Esophagus mucosa (tissue), 1 donor: ENCODE measurements around the gene CCDC85C. TPM values are rescaled to one million over a fixed set of nuclear protein-coding genes. Genes with fewer than 3 reads are reported as not detected.

Experiments
- ATAC-seq: fragments of 200-7000 bp; cut with Tn5 transposase; one replicate; pipeline ENCODE4 v1.9.1; 2020
- total RNA-seq: library from RNA; stranded (reverse); gene quantifications from one replicate; pipeline ENCODE4 v1.2.4, GENCODE V29; 2023
- donor health status: DM: yes; HTN: yes; CAD: no.

The CCDC85C gene
- total RNA-seq, 1 donor from 2014 or later = 50.2 TPM

DNA sequence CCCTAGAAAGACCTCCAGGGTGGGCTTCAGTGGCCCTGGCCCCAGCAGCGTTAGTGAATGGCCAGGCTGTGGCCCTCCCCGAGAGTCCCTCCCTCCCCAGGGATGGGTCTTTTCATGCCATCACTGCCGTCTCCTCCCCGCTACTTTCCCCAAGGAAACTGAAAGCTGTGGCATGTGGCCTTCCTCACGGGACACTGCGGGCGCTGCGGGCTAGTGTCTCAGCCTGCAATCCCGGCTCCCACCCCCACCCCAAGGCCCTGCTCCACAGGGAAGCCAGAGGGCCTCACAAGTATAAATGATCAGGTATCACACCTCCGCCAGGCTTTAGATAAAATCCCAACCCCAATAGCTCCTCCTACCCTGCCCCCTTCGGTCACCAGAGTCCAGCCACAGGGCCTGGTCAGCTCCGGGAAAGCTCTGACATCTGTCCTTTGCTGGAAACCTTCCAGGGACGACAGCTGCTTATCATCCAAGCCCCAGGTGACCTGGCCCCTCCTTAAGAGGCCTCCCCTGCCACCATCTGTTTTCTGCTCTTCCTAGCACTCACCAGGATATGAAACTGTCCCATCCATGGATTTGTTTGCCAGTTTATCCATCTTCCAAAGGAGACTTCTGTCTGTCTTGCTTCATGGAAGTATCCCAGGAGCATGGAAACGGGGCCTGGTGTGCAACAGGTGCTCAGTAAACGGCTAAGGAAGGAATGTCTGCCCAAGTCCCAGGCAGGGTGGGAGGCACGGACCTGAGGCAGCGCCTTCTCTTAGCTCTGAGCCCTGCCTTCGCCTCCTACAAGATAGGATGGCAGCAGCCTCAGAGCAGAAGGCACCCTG is 31.6 kb downstream of the CCDC85C start:
- no peak for ATAC-seq

DNA sequence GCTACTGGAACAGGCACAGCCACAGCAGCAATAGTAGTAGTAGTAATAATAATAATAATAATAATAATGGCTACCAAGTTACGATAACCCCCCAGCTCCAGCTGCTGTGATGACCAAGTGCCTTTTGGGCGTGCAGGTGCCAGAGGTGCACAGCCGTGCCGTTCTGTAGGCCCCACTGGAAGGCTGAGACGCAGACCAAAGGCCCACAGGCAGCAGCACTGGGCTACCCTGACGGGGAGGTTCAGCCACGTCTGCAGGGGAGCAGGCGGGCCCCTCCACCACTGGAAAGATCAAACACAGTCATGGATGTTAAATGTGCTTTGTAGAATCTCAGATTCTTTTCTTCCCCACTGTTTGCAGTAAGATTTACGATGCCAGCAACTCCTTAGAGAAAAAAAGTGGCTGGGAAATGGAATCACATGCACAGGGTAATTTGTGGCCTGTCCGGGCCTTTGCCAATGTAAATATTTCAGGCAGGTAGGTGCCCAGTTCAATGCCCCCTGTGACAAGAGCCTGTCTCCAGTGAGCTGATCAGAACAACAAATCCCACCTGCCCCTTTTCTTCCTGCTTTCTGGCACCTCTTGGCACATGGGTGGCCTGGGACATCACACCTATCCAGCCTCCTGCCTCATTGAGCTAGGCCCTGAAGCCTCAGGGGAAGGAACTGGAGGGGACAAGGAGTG is 32.6 kb downstream of the CCDC85C start:
- ATAC-seq = no peak

DNA sequence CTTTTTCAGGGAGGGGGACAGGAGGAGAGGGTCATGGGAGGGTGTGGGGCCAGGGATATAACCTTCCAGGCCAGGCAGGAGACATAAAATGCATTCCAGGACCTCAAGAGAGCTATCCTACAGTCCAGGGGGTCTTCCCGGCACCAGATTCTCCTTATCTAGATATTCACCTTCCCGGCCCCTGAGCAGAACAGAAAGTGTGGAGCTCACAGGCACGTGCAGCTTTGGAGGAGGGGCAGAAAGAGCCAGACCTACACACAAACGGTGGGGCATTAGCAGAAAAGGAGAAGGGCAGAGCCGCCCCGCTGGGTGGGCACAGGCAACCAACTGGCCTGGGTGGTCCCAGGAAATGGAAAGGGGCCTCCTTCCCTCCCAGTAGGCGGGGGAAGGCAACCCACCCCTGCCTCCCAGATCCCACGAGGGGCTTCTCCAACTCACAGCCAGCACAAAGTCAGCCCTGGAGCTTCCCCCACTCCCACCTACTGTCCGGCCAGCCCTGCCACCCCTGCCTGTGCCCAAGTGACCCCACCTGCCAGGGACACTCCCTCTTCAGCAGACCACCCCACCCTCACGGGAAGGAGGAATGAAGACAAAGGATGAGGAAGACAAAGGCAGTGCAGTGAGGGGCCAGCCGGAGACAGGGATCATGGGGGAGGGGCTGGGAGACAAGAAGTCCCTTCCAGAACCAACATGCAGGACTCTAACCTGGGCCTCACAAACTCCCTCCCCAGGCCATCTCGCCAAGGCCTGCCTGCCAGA is 33.3 kb downstream of the CCDC85C start:
- no peak for ATAC-seq

GRCh38 chr14:99569725-99570543 is 34.1 kb downstream of the CCDC85C start:
- ATAC-seq = no peak

DNA sequence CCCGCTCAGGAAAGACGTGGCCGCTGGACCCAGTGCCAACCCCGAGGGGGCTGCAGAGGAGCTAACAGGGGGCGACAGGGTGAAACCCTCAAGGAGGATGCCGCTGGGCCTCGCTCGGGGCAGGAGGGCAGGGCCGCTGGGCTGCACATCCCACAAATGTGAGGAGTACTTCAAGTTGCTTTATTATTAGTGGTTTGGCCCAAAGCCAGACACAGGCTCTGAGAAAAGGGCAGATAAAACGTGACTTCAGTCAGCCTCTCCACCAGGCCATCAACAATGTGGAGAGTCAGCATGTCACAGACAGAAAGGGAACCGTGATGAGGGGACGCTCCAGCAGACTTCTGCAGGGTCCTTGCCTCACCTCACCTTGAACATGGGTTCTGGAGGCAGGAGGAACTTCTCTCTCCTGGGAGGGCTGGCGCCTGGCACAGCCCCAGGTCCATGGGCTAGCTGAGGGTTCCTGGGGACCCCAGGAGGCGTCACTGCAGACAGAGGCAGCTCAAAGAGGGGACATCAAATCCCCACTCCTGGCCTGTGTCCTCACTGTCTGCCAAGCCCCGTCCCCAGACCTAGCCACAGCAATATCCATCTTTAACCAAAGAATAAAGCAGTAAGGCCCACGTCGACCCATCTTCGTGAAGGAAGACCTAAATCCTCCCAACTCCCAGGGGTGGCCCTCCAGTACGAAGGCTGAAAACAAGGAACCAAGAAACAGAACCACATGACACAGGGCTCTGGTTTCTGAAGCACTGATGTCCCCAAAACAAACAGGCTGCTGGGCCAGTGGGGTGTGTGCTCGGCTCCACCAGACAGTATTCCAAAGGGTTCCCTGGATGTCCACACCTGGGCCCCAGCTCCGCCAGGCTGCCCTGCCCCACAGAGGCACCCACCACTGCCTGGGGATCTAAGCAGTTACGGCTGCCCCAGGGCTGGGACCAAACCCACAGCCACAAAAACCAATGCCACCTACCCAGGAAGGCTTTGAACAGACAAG is 35.1 kb downstream of the CCDC85C start:
- ATAC-seq = no peak

DNA sequence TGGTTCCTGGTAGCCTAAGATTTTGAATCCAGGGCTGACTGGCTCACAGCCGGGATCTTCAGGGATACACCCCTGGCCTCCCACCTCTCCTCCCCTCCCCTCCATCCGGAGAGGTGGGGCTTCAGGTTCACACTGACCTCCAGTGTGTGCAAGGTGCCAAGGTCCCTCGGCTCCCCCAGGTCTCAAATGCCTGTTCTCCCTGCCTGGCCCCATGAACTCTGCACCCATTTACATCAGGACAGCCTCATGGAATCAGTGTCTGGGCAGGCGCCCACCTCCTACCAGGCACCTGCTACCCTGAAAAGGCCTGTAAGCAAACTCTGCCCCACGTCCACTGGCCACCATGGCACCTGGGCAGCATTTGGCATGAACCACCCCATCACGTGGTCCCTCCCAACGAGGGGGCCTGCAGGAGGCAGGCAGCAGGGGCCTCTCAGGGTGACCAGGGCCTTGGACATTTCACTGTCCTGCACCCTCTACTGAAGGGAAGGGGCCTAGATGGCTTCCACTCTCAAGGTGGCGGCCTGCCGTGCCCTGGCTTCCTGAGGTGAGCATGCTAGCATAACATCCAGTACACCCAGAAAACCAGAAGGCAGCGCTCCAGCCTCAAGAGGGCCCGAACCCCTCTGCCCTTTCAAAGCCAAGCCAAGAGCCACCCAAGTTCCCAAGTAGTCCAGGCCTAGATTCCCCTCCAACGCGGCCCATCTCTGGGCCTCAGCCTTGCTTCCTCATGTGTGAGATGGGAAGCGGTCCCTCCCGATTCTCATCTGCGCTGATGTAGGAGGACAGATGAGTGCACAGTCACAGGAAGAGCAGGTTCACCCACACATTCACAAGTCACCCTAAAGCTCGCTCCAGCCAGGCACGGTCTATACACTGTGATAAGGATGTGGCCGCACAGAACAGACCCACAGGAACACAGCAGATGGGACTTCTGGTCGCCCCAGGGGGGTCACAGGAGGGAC is 37.3 kb downstream of the CCDC85C start:
- no peak for ATAC-seq

DNA sequence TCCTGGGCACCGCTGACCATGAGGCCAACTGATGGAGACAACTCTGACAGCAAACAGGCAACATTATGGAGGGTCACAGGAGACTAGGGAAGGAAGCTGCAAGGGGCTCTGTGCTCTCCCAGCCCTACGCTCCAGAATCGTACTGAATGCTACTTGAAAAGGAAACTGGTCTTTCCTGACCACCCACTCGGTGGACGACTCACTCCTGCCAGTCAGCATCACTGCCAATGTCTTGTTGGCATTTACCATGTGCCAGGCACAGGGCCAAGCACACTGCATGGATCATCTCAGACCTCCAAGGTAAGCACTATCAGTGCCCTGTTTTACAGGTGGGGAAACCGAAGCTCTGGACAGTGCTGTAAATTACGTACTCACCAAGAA is 38.0 kb downstream of the CCDC85C start:
- peak; percentile 60 for ATAC-seq

GRCh38 chr14:99565383-99565782 is 38.6 kb downstream of the CCDC85C start:
- ATAC-seq = peak; percentile 4

- no peak for ATAC-seq
Measured at GRCh38 chr14:99564926-99565259, 39.1 kb downstream of the CCDC85C start.

- no peak for ATAC-seq
Measured at GRCh38 chr14:99564256-99564925, 39.6 kb downstream of the CCDC85C start.

DNA sequence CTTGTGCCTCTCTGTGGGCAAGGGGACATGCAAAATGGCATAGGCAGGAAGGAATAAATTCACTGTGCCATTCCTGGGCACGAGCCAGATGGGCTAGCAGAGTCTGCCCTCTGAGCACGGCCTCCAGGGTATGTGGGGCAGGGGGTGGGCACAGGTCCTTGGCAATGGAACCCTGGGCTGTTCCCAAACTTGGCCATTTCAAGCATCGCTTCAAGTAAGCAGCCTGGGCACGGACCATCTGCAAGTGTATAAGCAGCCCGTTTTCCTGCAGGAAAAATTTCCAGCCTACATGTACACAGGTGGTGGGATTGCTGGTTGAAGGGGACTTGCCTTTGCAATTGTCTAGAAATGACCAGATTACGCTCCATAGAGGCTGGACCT is 40.3 kb downstream of the CCDC85C start:
- ATAC-seq = no peak

GRCh38 chr14:99562856-99563748 is 40.9 kb downstream of the CCDC85C start:
- ATAC-seq = peak; percentile 31

DNA sequence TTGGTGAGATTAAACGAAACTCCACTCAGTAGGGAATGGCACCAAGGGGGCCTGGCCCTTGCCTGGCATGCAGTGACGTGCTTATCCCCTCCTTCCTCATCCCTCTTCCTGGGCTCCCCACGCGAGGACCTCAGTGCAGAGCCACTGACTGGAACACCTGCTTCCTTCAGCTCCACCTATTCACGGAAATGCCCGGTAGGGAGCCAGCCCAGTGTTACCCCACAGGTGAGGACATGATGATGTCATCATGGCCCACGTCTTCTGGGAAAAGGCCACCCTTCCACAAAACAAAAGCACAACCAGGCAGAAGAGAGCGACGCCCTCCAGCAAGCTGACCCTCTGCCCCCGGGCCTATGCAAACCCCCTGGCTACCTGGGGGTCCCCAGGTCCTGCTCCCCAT is 42.1 kb downstream of the CCDC85C start:
- peak; percentile 72 for ATAC-seq

DNA sequence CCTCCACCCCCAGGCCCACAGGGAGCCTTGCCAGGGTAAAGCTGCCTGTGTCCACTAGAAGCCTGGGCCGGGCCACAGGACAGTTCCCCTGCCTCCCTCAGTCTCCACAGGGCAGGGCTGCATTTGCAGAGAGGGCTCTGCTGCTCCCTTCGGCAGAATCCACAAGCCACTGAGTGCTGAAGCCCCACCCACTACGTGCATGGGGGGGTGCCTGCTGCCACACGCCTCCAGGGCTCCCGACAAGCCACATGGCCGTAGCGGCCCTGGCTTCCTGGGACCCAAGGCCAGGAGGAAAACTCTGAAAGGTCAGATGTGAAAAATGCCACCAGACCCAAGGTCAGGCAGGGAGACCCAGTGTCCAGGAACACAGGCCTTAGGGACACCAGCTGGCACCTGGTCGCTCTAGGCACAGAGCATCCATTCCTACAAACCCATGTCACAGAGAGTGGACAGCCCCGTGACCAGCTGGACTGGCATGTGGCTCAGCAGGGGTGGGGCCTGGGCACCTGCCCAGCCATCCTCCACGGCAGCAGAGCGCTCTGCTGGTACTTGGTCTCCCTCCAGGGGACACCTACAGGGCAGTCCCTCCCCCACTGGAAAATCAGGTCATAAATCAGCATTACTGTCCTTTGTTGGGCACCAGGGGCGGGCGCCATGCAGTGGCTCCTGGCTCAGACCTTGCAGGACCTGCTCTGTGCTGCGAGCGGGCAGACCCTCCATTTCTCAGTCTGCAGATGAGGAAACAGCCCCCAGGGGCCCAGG is 42.9 kb downstream of the CCDC85C start:
- peak; percentile 76 for ATAC-seq

DNA sequence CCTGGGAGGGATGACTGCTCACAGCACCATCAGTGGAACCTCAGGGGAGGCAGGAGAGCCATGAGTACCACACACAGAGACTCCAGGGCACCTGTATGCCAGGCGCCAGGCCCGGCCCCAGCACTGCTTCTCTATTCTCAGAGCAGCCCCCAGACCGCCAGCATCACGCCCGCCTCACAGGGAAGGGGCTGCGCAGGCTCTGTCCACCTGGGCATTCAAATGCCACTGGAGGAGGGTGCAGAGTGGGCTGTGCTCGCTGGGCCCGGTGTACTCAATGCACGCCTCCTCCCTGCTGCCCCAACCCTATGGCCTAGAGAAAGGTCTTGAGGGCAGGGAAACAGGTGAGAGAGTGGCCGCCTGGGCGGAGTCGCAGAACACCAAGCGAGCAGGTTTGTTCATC is 43.6 kb downstream of the CCDC85C start:
- no peak for ATAC-seq

DNA sequence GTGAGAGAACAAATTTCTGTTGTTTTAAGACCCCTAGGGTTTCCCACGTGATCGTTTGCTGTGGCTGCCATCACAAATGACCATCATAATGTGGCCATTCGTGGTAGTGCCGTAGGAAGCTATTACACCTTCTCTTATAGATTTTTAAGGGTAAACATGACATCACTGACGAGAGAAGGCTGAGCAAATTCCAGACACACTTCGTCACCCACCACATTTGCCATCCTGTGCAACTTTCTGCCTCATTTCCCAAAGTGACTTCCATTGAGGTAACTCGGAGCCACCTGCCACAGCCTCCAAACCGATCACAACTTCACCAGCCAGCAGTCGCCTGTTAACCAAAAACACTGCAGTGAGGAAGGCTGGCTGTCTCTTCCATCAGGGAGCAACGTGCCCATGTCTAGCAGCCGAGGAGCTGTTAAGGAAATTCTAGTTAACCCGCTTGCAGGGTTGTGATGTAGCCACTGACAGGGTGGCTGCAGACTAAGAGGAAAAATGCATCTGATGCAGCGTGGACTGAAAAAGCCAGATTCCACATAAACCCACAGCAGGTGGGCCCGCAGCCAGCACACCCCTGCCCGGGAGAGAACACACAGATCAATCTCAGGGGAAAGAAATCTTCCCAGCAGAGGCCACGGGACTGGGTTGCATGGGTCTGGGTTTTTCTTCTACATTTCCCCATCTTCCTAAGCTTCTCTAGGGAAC is 44.6 kb downstream of the CCDC85C start:
- no peak for ATAC-seq
